ENCODE data around the gene EMC10.

The EMC10 gene

GRCh38 chr19:50516456-50516855 lies 40.1 kb downstream of the EMC10 start:
- Histone ChIP-seq H3K4me3 (ENCODE audit: low read length) (no peak overlapping the region), H3K79me2 (ENCODE audit: low read length) (no peaks in the 10 kb centered on the region), H3K27ac (ENCODE audit: low read length) (no peak overlapping the region), H3K4me1 (ENCODE audit: low read length) (no peaks in the 10 kb centered on the region), H3K27me3 (replicated peaks; ENCODE audit: insufficient read depth, low read length) (peaks cover 8% of the 10 kb centered on the region), H3K9me3 (replicated peaks; ENCODE audit: insufficient read depth, low read length) (no peaks in the 10 kb centered on the region), H3K9ac (ENCODE audit: low read length) (no peak overlapping the region), H3K36me3 (replicated peaks; ENCODE audit: insufficient read depth, low read length) (no peaks in the 10 kb centered on the region), H2AFZ (ENCODE audit: low read length) (no peak overlapping the region), H4K20me1 (ENCODE audit: insufficient read depth, low read length) (no peaks in the 10 kb centered on the region), H3F3A (ENCODE audit: insufficient read depth, low read length) (no peaks in the 10 kb centered on the region), H3K9me2 (replicated peaks; ENCODE audit: insufficient read depth, low read length) (no peaks in the 10 kb centered on the region), H3K4me2 (ENCODE audit: low read depth, low read length) (no peak overlapping the region)
- DNase-seq: no peak
- TF ChIP-seq EZH2 (optimal IDR thresholded peaks at IDR 0.05; ENCODE audit: low read depth, low read length): no peak
- TF ChIP-seq CTCF (IDR thresholded peaks at IDR 0.05; ENCODE audit: low read length): no peak
- no peak for TF ChIP-seq EZH2phosphoT487 (IDR thresholded peaks at IDR 0.05; ENCODE audit: low read length)

- TF ChIP-seq CTCF (IDR thresholded peaks at IDR 0.05; ENCODE audit: low read length) (no peak), EZH2 (optimal IDR thresholded peaks at IDR 0.05; ENCODE audit: low read depth, low read length) (no peak), EZH2phosphoT487 (IDR thresholded peaks at IDR 0.05; ENCODE audit: low read length) (no peak)
- no peak overlapping the region for H3K4me2 ChIP-seq (ENCODE audit: low read depth, low read length)
- no peak overlapping the region for H3K4me3 ChIP-seq (ENCODE audit: low read length)
- no peak for DNase-seq
- no peak overlapping the region for H3K27ac ChIP-seq (ENCODE audit: low read length)
- no peaks in the 10 kb centered on the region for H3K79me2 ChIP-seq (ENCODE audit: low read length)
- no peaks in the 10 kb centered on the region for H3K36me3 ChIP-seq (replicated peaks; ENCODE audit: insufficient read depth, low read length)
- no peak overlapping the region for H3K9ac ChIP-seq (ENCODE audit: low read length)
- peaks cover 15% of the 10 kb centered on the region for H3K27me3 ChIP-seq (replicated peaks; ENCODE audit: insufficient read depth, low read length)
- H3K4me1 ChIP-seq (ENCODE audit: low read length): no peaks in the 10 kb centered on the region
- H3K9me3 ChIP-seq (replicated peaks; ENCODE audit: insufficient read depth, low read length): no peaks in the 10 kb centered on the region
- no peaks in the 10 kb centered on the region for H3K9me2 ChIP-seq (replicated peaks; ENCODE audit: insufficient read depth, low read length)
- no peak overlapping the region for H2AFZ ChIP-seq (ENCODE audit: low read length)
- H3F3A ChIP-seq (ENCODE audit: insufficient read depth, low read length): no peaks in the 10 kb centered on the region
- H4K20me1 ChIP-seq (ENCODE audit: insufficient read depth, low read length): no peaks in the 10 kb centered on the region
Measured at GRCh38 chr19:50516964-50517703, 40.8 kb downstream of the EMC10 start.

GRCh38 chr19:50517704-50518075 lies 41.4 kb downstream of the EMC10 start:
- DNase-seq: no peak
- H3K27ac ChIP-seq (ENCODE audit: low read length): no peak overlapping the region
- no peaks in the 10 kb centered on the region for H3K9me2 ChIP-seq (replicated peaks; ENCODE audit: insufficient read depth, low read length)
- no peak overlapping the region for H3K4me2 ChIP-seq (ENCODE audit: low read depth, low read length)
- no peak overlapping the region for H3K4me3 ChIP-seq (ENCODE audit: low read length)
- H3K27me3 ChIP-seq (replicated peaks; ENCODE audit: insufficient read depth, low read length): peaks cover 19% of the 10 kb centered on the region
- no peaks in the 10 kb centered on the region for H3K9me3 ChIP-seq (replicated peaks; ENCODE audit: insufficient read depth, low read length)
- no peaks in the 10 kb centered on the region for H4K20me1 ChIP-seq (ENCODE audit: insufficient read depth, low read length)
- no peaks in the 10 kb centered on the region for H3K79me2 ChIP-seq (ENCODE audit: low read length)
- no peaks in the 10 kb centered on the region for H3K4me1 ChIP-seq (ENCODE audit: low read length)
- no peak overlapping the region for H3K9ac ChIP-seq (ENCODE audit: low read length)
- H3K36me3 ChIP-seq (replicated peaks; ENCODE audit: insufficient read depth, low read length): no peaks in the 10 kb centered on the region
- TF ChIP-seq CTCF (IDR thresholded peaks at IDR 0.05; ENCODE audit: low read length): no peak
- no peaks in the 10 kb centered on the region for H3F3A ChIP-seq (ENCODE audit: insufficient read depth, low read length)
- no peak overlapping the region for H2AFZ ChIP-seq (ENCODE audit: low read length)
